Left lung (tissue), 10 donors: ENCODE data around the gene MT1M. TPM values are rescaled to one million over a fixed set of nuclear protein-coding genes. Genes with fewer than 3 reads are reported as not detected.
A peak's percentile ranks its signal among the peaks of the same experiment; 100 is the strongest.
"Not testable (repeated sequence)": the region's sequence is repeated elsewhere in the genome, so short reads cannot be mapped to it uniquely, and the experiment has no call there.

Source experiments
- ATAC-seq: fragments of 200-7000 bp; cut with Tn5 transposase; one replicate; pipeline ENCODE4 v1.9.1; 2020; ENCODE audit warnings: moderate library complexity
- DNase-seq, 4 donors: peaks; one replicate each; pipeline ENCODE4 v3.0.0-alpha.2; 2013 to 2020
- H3K27ac ChIP-seq, 2 donors: fragments of 200-600 bp; sonication (generic) in 1 of 2; one replicate each; pipeline versions ENCODE4 v1.5.0 to v1.8.0; 2020 to 2021
- H3K27me3 ChIP-seq, 2 donors: fragments of 200-600 bp; sonication (generic) in 1 of 2; one replicate each; pipeline versions ENCODE4 v1.5.0 to v1.8.0; 2020 to 2021
- H3K36me3 ChIP-seq, 2 donors: fragments of 200-600 bp; sonication (generic) in 1 of 2; one replicate each; pipeline versions ENCODE4 v1.5.0 to v1.8.0; 2020 to 2021
- H3K4me1 ChIP-seq, 2 donors: fragments of 200-600 bp; one replicate each; pipeline ENCODE4 v1.8.0; 2021
- H3K4me3 ChIP-seq, 2 donors: fragments of 200-600 bp; sonication (generic) in 1 of 2; one replicate each; pipeline versions ENCODE4 v1.5.0 to v1.8.0; 2020 to 2021; ENCODE audit warnings: mild to moderate bottlenecking in 1 of 2
- H3K9me3 ChIP-seq, 2 donors: fragments of 200-600 bp; sonication (generic) in 1 of 2; one replicate each; pipeline versions ENCODE4 v1.5.0 to v1.8.0; 2020 to 2021
- intact Hi-C, 2 donors: fragments of 100-400 bp; cut with DNase I; formaldehyde crosslinking; loops; one replicate each; pipeline versions ENCODE4 v1.11.2 to v1.14.2; 2022
- polyA plus RNA-seq, 6 donors: library from polyadenylated mRNA; unstranded; fragments of 120-200 nt; gene quantifications; one replicate each; pipeline ENCODE4 v1.2.1, GENCODE V29; 2013; ENCODE audit not compliant: insufficient read length in 6 of 6
- total RNA-seq, 2 donors: library from RNA; stranded (reverse); fragmentation: NEBNext Ultra II Directional; extraction: Animal tissue kit (Norgen Biotek cat#: 25700); gene quantifications; one replicate each; pipeline ENCODE4 v1.2.1, GENCODE V29; 2021
- TF ChIP-seq, protein P1 (sequence below), 2 donors: fragments of 200-600 bp; sonication (generic) in 1 of 2; IDR thresholded peaks; one replicate each; pipeline versions ENCODE4 v1.5.0 to v1.8.0; 2021; ENCODE audit warnings: antibody characterized with exemption in 2 of 2
- donor health status: DM: no; HTN: yes; CAD: no.
- donor health status: DM: no; HTN: no; CAD: no.

MT1M gene
- total and polyA plus RNA-seq, 8 donors: 0.29 to 32.5 (median 0.62) TPM

- H3K27me3 ChIP-seq: peaks cover 0 to 31% of the 10 kb centered on the region in 2 donors
- TF ChIP-seq, protein P1, sequence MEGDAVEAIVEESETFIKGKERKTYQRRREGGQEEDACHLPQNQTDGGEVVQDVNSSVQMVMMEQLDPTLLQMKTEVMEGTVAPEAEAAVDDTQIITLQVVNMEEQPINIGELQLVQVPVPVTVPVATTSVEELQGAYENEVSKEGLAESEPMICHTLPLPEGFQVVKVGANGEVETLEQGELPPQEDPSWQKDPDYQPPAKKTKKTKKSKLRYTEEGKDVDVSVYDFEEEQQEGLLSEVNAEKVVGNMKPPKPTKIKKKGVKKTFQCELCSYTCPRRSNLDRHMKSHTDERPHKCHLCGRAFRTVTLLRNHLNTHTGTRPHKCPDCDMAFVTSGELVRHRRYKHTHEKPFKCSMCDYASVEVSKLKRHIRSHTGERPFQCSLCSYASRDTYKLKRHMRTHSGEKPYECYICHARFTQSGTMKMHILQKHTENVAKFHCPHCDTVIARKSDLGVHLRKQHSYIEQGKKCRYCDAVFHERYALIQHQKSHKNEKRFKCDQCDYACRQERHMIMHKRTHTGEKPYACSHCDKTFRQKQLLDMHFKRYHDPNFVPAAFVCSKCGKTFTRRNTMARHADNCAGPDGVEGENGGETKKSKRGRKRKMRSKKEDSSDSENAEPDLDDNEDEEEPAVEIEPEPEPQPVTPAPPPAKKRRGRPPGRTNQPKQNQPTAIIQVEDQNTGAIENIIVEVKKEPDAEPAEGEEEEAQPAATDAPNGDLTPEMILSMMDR (IDR thresholded peaks at IDR 0.05): no peak
- ATAC-seq (peak; percentile 30), DNase-seq (no peak)
- no peaks in the 10 kb centered on the region for H3K36me3 ChIP-seq
- peaks cover 0 to 13% of the 10 kb centered on the region in 2 donors for H3K4me1 ChIP-seq
- H3K4me3 ChIP-seq: peak overlapping the region; percentile 39 to 40
- intact Hi-C loops: no loop called here
- no peaks in the 10 kb centered on the region for H3K9me3 ChIP-seq
- peak overlapping the region; percentile 11 to 71 for H3K27ac ChIP-seq
Measured at GRCh38 chr16:56616608-56617211, 15.7 kb upstream of the MT1M start.

GRCh38 chr16:56617212-56618085 is 15.0 kb upstream of the MT1M start:
- Histone ChIP-seq H3K9me3 (no peaks in the 10 kb centered on the region), H3K4me1 (peaks cover 0 to 13% of the 10 kb centered on the region in 2 donors), H3K27ac (peak overlapping the region; percentile 11 to 71), H3K27me3 (peaks cover 0 to 31% of the 10 kb centered on the region in 2 donors), H3K4me3 (peak overlapping the region; percentile 39 to 40), H3K36me3 (no peaks in the 10 kb centered on the region)
- TF ChIP-seq, protein P1 (IDR thresholded peaks at IDR 0.05): peak in 1 of 2 donors; percentile 24
- ATAC-seq (peak; percentile 99), DNase-seq (peak; percentile 79 to 93 (median 86))
- intact Hi-C loops: no loop called here

DNA sequence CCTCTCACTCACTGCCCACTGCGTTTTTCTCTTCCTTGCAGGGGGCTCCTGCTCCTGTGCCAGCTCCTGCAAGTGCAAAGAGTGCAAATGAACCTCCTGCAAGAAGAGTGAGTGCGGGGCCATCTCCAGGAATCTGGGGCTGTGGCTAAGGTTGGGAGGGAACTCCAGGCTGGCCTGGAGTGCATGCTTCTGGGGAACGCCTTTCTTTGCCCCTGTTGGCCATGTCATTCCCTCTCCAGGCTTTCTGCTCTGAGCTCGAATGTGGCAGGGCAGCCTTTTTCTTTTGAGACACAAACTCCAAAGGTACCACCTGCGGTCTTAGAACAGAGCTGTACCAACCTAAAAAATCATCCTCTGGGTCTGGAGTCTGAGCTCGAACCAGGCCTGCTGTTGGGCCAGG is 14.3 kb upstream of the MT1M start:
- TF ChIP-seq, protein P1 (IDR thresholded peaks at IDR 0.05): no peak
- Histone ChIP-seq H3K4me1 (peaks cover 0 to 13% of the 10 kb centered on the region in 2 donors), H3K27me3 (peaks cover 0 to 31% of the 10 kb centered on the region in 2 donors), H3K9me3 (no peaks in the 10 kb centered on the region), H3K27ac (no peak overlapping the region), H3K4me3 (no peak overlapping the region), H3K36me3 (no peaks in the 10 kb centered on the region)
- ATAC-seq: no peak
- DNase-seq: no peak
- intact Hi-C loops: no loop called here

- Histone ChIP-seq H3K27me3 (peaks cover 0 to 44% of the 10 kb centered on the region in 2 donors), H3K4me1 (peaks cover 0 to 21% of the 10 kb centered on the region in 2 donors), H3K9me3 (no peaks in the 10 kb centered on the region), H3K27ac (no peak overlapping the region), H3K36me3 (no peaks in the 10 kb centered on the region), H3K4me3 (no peak overlapping the region)
- DNase-seq: no peak
- TF ChIP-seq, protein P1 (IDR thresholded peaks at IDR 0.05): no peak
- intact Hi-C loops: no loop called here
- no peak for ATAC-seq
Measured at GRCh38 chr16:56620339-56620897, 12.0 kb upstream of the MT1M start.

DNA sequence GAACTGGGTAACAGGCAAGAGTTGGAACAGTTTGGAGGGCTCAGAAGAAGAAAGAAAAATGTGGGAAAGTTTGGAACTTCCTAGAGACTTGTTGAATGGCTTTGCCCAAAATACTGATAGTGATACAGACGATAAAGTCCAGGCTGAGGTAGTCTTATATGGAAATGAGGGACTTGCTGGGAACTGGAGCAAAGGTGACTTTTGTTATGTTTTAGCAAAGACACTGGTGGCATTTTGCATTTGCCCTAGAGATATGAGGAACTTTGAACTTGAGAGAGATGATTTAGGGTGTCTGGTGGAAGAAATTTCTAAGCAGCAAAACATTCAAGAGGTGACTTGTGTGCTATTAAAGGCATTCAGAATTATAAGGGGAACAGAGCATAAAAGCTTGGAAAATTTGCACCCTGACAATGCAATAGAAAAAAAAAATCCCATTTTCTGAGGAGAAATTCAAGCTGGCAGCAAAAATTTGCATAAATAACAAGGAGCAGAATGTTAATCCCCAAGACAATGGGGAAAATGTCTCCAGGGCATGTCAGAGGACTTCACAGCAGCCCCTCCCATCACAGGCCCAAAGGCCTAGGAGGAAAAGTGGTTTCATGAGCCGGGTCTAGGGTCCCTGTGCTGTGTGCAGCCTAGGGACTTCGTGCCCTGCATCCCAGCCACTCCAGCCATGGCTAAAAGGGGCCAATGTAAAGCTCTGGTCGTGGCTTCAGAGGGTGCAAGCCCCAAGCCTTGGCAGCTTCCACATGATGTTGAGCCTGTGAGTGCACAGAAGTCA is 10.6 kb upstream of the MT1M start:
- ATAC-seq, H3K4me3 ChIP-seq, DNase-seq, H3K36me3 ChIP-seq, H3K9me3 ChIP-seq, H3K27ac ChIP-seq, intact Hi-C loops: not testable (repeated sequence)
- Histone ChIP-seq H3K27me3 (peaks cover 0 to 54% of the 10 kb centered on the region in 2 donors), H3K4me1 (peaks cover 5 to 32% of the 10 kb centered on the region in 2 donors)

GRCh38 chr16:56623184-56623583 is 9.3 kb upstream of the MT1M start:
- H3K27me3 ChIP-seq: peaks cover 0 to 54% of the 10 kb centered on the region in 2 donors
- H3K27ac ChIP-seq, H3K4me3 ChIP-seq, ATAC-seq, H3K9me3 ChIP-seq, DNase-seq, H3K36me3 ChIP-seq, intact Hi-C loops: not testable (repeated sequence)
- peaks cover 5 to 23% of the 10 kb centered on the region in 2 donors for H3K4me1 ChIP-seq
